NOMO-1 treated with dmso at 0.1 percent for 144 hours (cell line): ENCODE data around the gene TAF11.
A peak's percentile ranks its signal among the peaks of the same experiment; 100 is the strongest.
"Not testable (repeated sequence)": the region's sequence is repeated elsewhere in the genome, so short reads cannot be mapped to it uniquely, and the experiment has no call there.

Experiments
- DNase-seq: peaks from one replicate; lab custom pipeline; 2025; ENCODE audit not compliant: unreplicated experiment; lab: John Stamatoyannopoulos, UW

Gene TAF11

DNA sequence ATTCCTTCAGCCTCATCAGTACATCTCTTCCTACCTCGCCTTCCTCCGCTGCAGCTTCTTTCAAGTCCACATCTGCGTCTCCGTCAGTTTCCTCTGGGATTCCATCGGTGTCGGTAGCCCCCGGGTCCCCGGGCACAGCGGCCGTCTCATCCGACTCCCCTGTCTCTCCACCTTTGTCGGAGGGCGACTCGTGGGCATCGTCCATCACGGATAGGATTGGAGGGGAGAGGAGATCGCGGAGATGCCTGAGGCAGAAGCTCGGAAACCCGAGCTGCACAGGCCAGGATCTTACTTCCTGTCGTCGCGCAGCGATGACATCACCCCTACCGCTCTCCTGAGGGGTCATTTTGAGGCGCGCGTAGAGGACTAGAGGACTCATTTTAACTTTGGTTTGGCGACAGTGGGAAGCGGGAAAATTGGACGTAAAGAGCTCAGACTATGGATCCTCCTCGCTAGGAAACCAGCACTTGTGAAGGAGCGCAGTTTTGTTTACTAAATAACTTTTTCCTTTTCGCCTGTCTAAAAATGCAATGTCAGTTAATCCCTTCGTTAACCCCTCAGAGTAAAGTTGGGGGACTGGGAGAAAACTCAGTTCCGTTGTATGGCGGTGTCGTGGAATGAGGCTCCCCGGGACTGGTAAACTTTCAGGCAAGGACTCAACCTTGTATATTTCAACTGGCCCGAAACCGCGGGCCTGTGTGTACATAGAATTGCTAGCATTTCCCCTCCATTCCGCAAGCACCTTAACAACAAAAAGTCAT lies at the start of gene TAF11:
Gene TAF11, minus strand, starts transcription at position 290 of the 761 bp plus-strand sequence. Its CDS starts 85 bp downstream, at position 205.
- peak; percentile 84 for DNase-seq

DNA sequence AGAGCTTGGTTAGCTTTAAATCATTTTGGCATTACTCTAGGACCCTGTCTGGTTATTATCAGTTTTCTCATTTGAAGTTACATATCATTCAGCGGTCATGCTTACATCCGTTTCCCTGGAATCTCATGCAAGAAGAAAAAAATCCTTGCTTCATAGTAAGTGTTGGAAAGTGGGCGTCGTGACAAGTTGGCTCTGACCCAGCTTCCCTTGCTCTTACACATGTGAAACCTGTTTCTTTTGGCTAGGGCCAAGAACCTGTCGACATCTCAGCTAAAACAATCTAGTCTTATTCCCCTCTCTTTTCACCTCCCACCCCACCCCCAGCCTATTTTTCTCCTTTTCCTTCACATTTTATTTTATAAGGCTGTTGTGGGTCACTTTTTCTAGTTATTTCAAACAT lies 46.7 kb upstream of the TAF11 start:
- DNase-seq = no peak

DNA sequence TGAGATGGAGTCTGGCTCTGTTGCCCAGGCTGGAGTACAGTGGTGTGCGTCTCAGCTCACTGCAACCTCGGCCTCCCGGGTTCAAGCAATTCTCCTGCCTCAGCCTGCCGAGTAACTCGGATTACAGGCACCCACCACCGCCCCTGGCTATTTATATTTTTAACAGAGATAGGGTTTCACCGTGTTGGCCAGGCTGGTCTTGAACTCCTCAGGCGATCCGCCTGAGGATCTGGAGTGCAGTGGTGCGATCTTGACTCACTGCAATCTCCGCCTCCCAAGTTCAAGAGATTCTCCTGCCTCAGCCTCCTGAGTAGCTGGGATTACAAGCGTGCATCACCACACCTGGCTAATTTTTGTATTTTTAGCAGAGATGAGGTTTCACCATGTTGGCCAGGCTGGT lies 44.4 kb upstream of the TAF11 start:
- not testable (repeated sequence) for DNase-seq

- DNase-seq = no peak
Observed at GRCh38 chr6:34930221-34930620, 42.4 kb upstream of the TAF11 start.

GRCh38 chr6:34929241-34929978 lies 41.6 kb upstream of the TAF11 start:
- no peak for DNase-seq

- DNase-seq = no peak
Observed at GRCh38 chr6:34928695-34929094, 40.9 kb upstream of the TAF11 start.

DNA sequence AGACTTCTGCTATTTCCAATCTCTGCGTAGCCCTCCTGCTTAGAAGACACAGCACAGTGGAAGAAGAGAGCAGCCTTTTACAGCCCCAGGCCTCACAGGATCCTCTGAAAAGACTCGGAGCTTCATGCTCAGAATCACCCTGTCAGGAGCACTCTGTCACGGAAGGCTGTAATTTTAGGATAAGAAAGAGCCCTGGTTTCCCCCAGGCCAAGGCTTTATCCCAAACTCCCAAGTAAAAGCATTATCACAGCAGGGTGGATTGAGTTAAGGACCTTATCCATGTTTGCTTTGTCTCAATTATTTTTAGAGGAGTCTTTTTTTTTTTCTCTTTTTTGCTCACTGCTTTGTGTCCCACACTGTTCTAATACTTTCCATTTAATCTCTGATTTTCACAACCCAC lies 40.4 kb upstream of the TAF11 start:
- DNase-seq = no peak

- no peak for DNase-seq
Observed at GRCh38 chr6:34926655-34927054, 38.8 kb upstream of the TAF11 start.

GRCh38 chr6:34924831-34925625 lies 37.2 kb upstream of the TAF11 start:
- DNase-seq = no peak

DNA sequence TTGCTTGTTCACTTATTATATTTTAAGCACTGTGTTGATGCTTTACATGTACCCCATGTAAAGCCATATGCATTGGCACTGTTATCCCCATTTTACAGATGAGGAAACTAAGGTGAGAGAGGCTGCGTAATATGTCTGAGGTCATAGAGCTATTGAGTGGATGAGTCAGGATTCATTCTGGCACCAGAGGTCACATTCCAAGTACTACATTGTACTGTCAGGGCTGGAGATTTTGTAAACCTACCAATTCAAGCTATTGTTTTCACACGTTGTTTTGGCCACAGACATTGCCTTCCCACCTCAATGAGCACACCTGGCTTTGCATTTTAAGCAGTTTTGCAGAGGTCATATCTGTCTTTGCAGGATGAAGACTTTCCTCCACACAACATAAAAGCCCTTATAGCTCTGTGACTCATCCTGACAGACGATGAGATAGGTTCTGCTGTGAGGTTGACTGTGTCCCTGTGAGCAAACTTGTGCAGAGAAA lies 34.4 kb upstream of the TAF11 start:
- DNase-seq = no peak

GRCh38 chr6:34920097-34920496 lies 32.3 kb upstream of the TAF11 start:
- DNase-seq = no peak

- no peak for DNase-seq
Observed at GRCh38 chr6:34919651-34920050, 31.8 kb upstream of the TAF11 start.

GRCh38 chr6:34917626-34918285 lies 29.9 kb upstream of the TAF11 start:
- peak; percentile 1 for DNase-seq

GRCh38 chr6:34916348-34916967 lies 28.6 kb upstream of the TAF11 start:
- no peak for DNase-seq

GRCh38 chr6:34914358-34914757 lies 26.5 kb upstream of the TAF11 start:
- no peak for DNase-seq

GRCh38 chr6:34912715-34913464 lies 25.0 kb upstream of the TAF11 start:
- DNase-seq = peak; percentile 38

DNA sequence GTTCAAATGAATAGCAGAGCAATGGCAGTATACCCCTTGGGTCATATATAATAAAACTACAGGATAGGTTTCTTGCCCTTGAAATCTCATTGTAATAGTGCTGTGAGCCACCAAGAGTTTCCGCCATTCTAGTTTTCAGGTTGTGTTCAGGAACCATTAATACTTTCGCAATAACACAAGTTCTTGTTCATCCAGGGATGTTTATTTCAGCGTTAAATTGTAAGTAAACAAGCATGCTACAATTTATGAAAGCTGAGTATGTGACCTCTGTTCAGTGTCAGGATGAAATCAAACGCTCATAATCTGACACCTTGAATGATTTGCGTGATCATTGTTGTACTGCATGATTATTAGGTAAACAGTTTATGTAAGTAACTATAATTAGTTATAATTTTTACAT lies 24.0 kb upstream of the TAF11 start:
- no peak for DNase-seq

- no peak for DNase-seq
Observed at GRCh38 chr6:34909320-34909883, 21.6 kb upstream of the TAF11 start.

GRCh38 chr6:34908194-34908593 lies 20.4 kb upstream of the TAF11 start:
- DNase-seq = no peak
